Astrocyte (in vitro differentiated cells and primary cell): ENCODE data around the gene SIX3. TPM values are rescaled to one million over a fixed set of nuclear protein-coding genes. Genes with fewer than 3 reads are reported as not detected.

Source experiments
- DNase-seq: peaks from one replicate; pipeline ENCODE4 v3.0.0-alpha.2; 2010; ENCODE audit warnings: low read depth
- FAIRE-seq: peaks from 2 replicates; lab custom pipeline; 2011; peaks lifted over from hg19 to GRCh38; lab: Jason Lieb, UNC
- H2AFZ ChIP-seq: 2 replicates; pipeline ENCODE4 v1.6.0; 2012; ENCODE audit warnings: low read depth, low read length, inconsistent platforms
- H3K27ac ChIP-seq: 2 replicates; pipeline ENCODE4 v1.5.1; 2011; ENCODE audit warnings: low read depth, low read length, inconsistent platforms
- H3K27me3 ChIP-seq: 2 replicates; pipeline ENCODE4 v1.6.0; 2011; ENCODE audit warnings: low read length, inconsistent platforms; ENCODE audit not compliant: insufficient read depth
- H3K36me3 ChIP-seq: 2 replicates; pipeline ENCODE4 v1.5.1; 2011; ENCODE audit warnings: low read length, inconsistent platforms; ENCODE audit not compliant: insufficient read depth
- H3K4me1 ChIP-seq: 2 replicates; pipeline ENCODE4 v1.5.1; 2011; ENCODE audit warnings: low read length, inconsistent platforms; ENCODE audit not compliant: insufficient read depth
- H3K4me2 ChIP-seq: 2 replicates; pipeline ENCODE4 v1.6.0; 2012; ENCODE audit warnings: low read length, inconsistent platforms
- H3K4me3 ChIP-seq: 2 replicates; pipeline ENCODE4 v1.5.1; 2011; ENCODE audit warnings: low read depth, mild to moderate bottlenecking, low read length, inconsistent platforms; ENCODE audit not compliant: insufficient read depth
- H3K79me2 ChIP-seq: 2 replicates; pipeline ENCODE4 v1.6.0; 2012; ENCODE audit warnings: mild to moderate bottlenecking, low read length, inconsistent platforms; ENCODE audit not compliant: insufficient read depth
- H3K9ac ChIP-seq: 2 replicates; pipeline ENCODE4 v1.6.0; 2012; ENCODE audit warnings: mild to moderate bottlenecking, low read length, inconsistent platforms
- H3K9me3 ChIP-seq: 2 replicates; pipeline ENCODE4 v1.5.1; 2012; ENCODE audit warnings: low read depth, mild to moderate bottlenecking, low read length, inconsistent platforms; ENCODE audit not compliant: insufficient read depth
- H4K20me1 ChIP-seq: 2 replicates; pipeline ENCODE4 v1.6.0; 2012; ENCODE audit warnings: low read length, inconsistent platforms; ENCODE audit not compliant: insufficient read depth
- H3K27ac Mint-ChIP-seq: one replicate; pipeline ENCODE4 v1.8.0; 2021; ENCODE audit warnings: mild to moderate bottlenecking, mixed read lengths; ENCODE audit not compliant: unreplicated experiment
- H3K27me3 Mint-ChIP-seq: one replicate; pipeline ENCODE4 v1.8.0; 2021; ENCODE audit warnings: low read depth, mixed read lengths; ENCODE audit not compliant: unreplicated experiment
- H3K36me3 Mint-ChIP-seq: one replicate; pipeline ENCODE4 v1.8.0; 2021; ENCODE audit warnings: low read depth, mixed read lengths; ENCODE audit not compliant: unreplicated experiment
- H3K4me1 Mint-ChIP-seq: one replicate; pipeline ENCODE4 v1.8.0; 2021; ENCODE audit warnings: low read depth, mixed read lengths; ENCODE audit not compliant: unreplicated experiment
- H3K4me3 Mint-ChIP-seq: one replicate; pipeline ENCODE4 v1.8.0; 2021; ENCODE audit warnings: mild to moderate bottlenecking, moderate library complexity, mixed read lengths; ENCODE audit not compliant: unreplicated experiment
- H3K9me3 Mint-ChIP-seq: one replicate; pipeline ENCODE4 v1.8.0; 2021; ENCODE audit warnings: mild to moderate bottlenecking, mixed read lengths; ENCODE audit not compliant: unreplicated experiment
- CTCF ChIP-seq: IDR thresholded peaks from 2 replicates; pipeline ENCODE4 v1.5.1; 2011; ENCODE audit warnings: low read depth, mild to moderate bottlenecking, inconsistent platforms, low read length, moderate library complexity; ENCODE audit not compliant: insufficient read depth
- EZH2 ChIP-seq: IDR thresholded peaks from 2 replicates; pipeline ENCODE4 v1.6.1; 2012; ENCODE audit warnings: mild to moderate bottlenecking, low read length, inconsistent platforms; ENCODE audit not compliant: insufficient read depth
- total RNA-seq: library from RNA; stranded (reverse); gene quantifications from 2 replicates; pipeline ENCODE4 v1.2.1, GENCODE V29; 2021

The SIX3 gene
- total RNA-seq, 1 donor from 2014 or later, result 1.7 TPM

- no peaks in the 10 kb centered on the region for H4K20me1 ChIP-seq
- H3K9ac ChIP-seq, result no peak overlapping the region
- no peak for FAIRE-seq
- peak overlapping the region; percentile 32 for H3K4me3 ChIP-seq
- H3K27me3 Mint-ChIP-seq, result peaks cover 88% of the 10 kb centered on the region
- H3K9me3 Mint-ChIP-seq, result peaks cover 9% of the 10 kb centered on the region
- H3K4me3 Mint-ChIP-seq, result no peak overlapping the region
- DNase-seq, result no peak
- peak overlapping the region; percentile 80 for H3K4me2 ChIP-seq
- H3K4me1 Mint-ChIP-seq, result peaks cover 10% of the 10 kb centered on the region
- H3K4me1 ChIP-seq, result peaks cover 29% of the 10 kb centered on the region
- no peaks in the 10 kb centered on the region for H3K79me2 ChIP-seq
- H2AFZ ChIP-seq, result peak overlapping the region; percentile 40
- H3K36me3 Mint-ChIP-seq, result peaks cover 5% of the 10 kb centered on the region
- peaks cover 85% of the 10 kb centered on the region for H3K27me3 ChIP-seq
- H3K27ac Mint-ChIP-seq, result no peak overlapping the region
- no peak for TF ChIP-seq EZH2
- TF ChIP-seq CTCF, result peak; percentile 47
- no peaks in the 10 kb centered on the region for H3K9me3 ChIP-seq
- no peaks in the 10 kb centered on the region for H3K36me3 ChIP-seq
- H3K27ac ChIP-seq, result no peak overlapping the region
Observed at GRCh38 chr2:44952143-44952805, 10.8 kb downstream of the SIX3 start.

- peak overlapping the region; percentile 62 for H3K4me3 Mint-ChIP-seq
- no peak overlapping the region for H3K27ac ChIP-seq
- H3K27me3 ChIP-seq, result peaks cover 82% of the 10 kb centered on the region
- FAIRE-seq (no peak), DNase-seq (no peak)
- peaks cover 5% of the 10 kb centered on the region for H3K36me3 Mint-ChIP-seq
- no peaks in the 10 kb centered on the region for H3K9me3 ChIP-seq
- H3K4me2 ChIP-seq, result peak overlapping the region; percentile 80
- H3K4me1 ChIP-seq, result peaks cover 29% of the 10 kb centered on the region
- no peaks in the 10 kb centered on the region for H3K36me3 ChIP-seq
- H3K4me3 ChIP-seq, result peak overlapping the region; percentile 32
- peaks cover 9% of the 10 kb centered on the region for H3K9me3 Mint-ChIP-seq
- H4K20me1 ChIP-seq, result no peaks in the 10 kb centered on the region
- peak overlapping the region; percentile 40 for H2AFZ ChIP-seq
- H3K27me3 Mint-ChIP-seq, result peaks cover 81% of the 10 kb centered on the region
- no peaks in the 10 kb centered on the region for H3K79me2 ChIP-seq
- no peak overlapping the region for H3K27ac Mint-ChIP-seq
- H3K4me1 Mint-ChIP-seq, result peaks cover 10% of the 10 kb centered on the region
- TF ChIP-seq CTCF (no peak), EZH2 (peak; percentile 91)
- H3K9ac ChIP-seq, result no peak overlapping the region
Observed at GRCh38 chr2:44952806-44953498, 11.4 kb downstream of the SIX3 start.

GRCh38 chr2:44953499-44953883 is 12.0 kb downstream of the SIX3 start:
- no peak overlapping the region for H3K4me2 ChIP-seq
- H4K20me1 ChIP-seq, result no peaks in the 10 kb centered on the region
- H3K4me1 ChIP-seq, result peaks cover 29% of the 10 kb centered on the region
- no peak for FAIRE-seq
- no peaks in the 10 kb centered on the region for H3K9me3 ChIP-seq
- peaks cover 5% of the 10 kb centered on the region for H3K36me3 Mint-ChIP-seq
- H3K27me3 Mint-ChIP-seq, result peaks cover 75% of the 10 kb centered on the region
- no peak for DNase-seq
- peaks cover 9% of the 10 kb centered on the region for H3K9me3 Mint-ChIP-seq
- H3K4me1 Mint-ChIP-seq, result peaks cover 10% of the 10 kb centered on the region
- no peak overlapping the region for H3K9ac ChIP-seq
- H2AFZ ChIP-seq, result no peak overlapping the region
- no peak overlapping the region for H3K27ac ChIP-seq
- peak overlapping the region; percentile 12 for H3K27ac Mint-ChIP-seq
- H3K79me2 ChIP-seq, result no peaks in the 10 kb centered on the region
- TF ChIP-seq CTCF (no peak), EZH2 (peak; percentile 40)
- H3K4me3 ChIP-seq, result no peak overlapping the region
- H3K36me3 ChIP-seq, result no peaks in the 10 kb centered on the region
- H3K4me3 Mint-ChIP-seq, result peak overlapping the region; percentile 62
- peaks cover 77% of the 10 kb centered on the region for H3K27me3 ChIP-seq
